Suprapubic skin (tissue), 4 donors: Measurements from ENCODE around the gene OSBPL6. TPM values are rescaled to one million over a fixed set of nuclear protein-coding genes. Genes with fewer than 3 reads are reported as not detected.
A peak's percentile ranks its signal among the peaks of the same experiment; 100 is the strongest.
"Not testable (repeated sequence)": the region's sequence is repeated elsewhere in the genome, so short reads cannot be mapped to it uniquely, and the experiment has no call there.

ENCODE experiments used
- DNase-seq, 2 donors: peaks; one replicate each; pipeline ENCODE4 v3.0.0-alpha.2; 2019; ENCODE audit warnings: low spot score in 2 of 2
- H3K27ac ChIP-seq: fragments of 200-600 bp; sonication (generic); one replicate; pipeline ENCODE4 v1.5.1; 2019
- H3K27me3 ChIP-seq: fragments of 200-600 bp; sonication (generic); one replicate; pipeline ENCODE4 v1.5.1; 2019
- H3K36me3 ChIP-seq: fragments of 200-600 bp; sonication (generic); one replicate; pipeline ENCODE4 v1.5.1; 2019
- H3K4me1 ChIP-seq: fragments of 200-600 bp; sonication (generic); one replicate; pipeline ENCODE4 v1.5.1; 2019
- H3K4me3 ChIP-seq: fragments of 200-600 bp; sonication (generic); one replicate; pipeline ENCODE4 v1.5.1; 2019; ENCODE audit warnings: mild to moderate bottlenecking
- H3K9me3 ChIP-seq: fragments of 200-600 bp; sonication (generic); one replicate; pipeline ENCODE4 v1.5.1; 2019
- CTCF ChIP-seq, 2 donors: fragments of 200-600 bp in 1 of 2; fragments of 450-650 bp in 1 of 2; sonication (generic) in 1 of 2; IDR thresholded peaks; one replicate each; pipeline ENCODE4 v1.5.1; 2016 to 2019; ENCODE audit warnings: antibody characterized with exemption in 2 of 2, mild to moderate bottlenecking in 1 of 2, moderate library complexity in 1 of 2
- EP300 ChIP-seq: sonication (generic); formaldehyde crosslinking; IDR thresholded peaks from one replicate; pipeline ENCODE4 v1.6.1; 2017; ENCODE audit warnings: antibody characterized with exemption
- POLR2A ChIP-seq, 2 donors: fragments of 450-650 bp; IDR thresholded peaks; one replicate each; pipeline ENCODE4 v1.6.1; 2017; ENCODE audit warnings: antibody characterized with exemption in 2 of 2, mild to moderate bottlenecking in 2 of 2, moderate library complexity in 2 of 2
- POLR2AphosphoS5 ChIP-seq, 3 donors: sonication (generic); formaldehyde crosslinking; IDR thresholded peaks; one replicate each; pipeline ENCODE4 v1.6.1; 2017; ENCODE audit warnings: antibody characterized with exemption in 3 of 3
- WGBS: methylation state at CpG from one replicate; pipeline ENCODE4 v1.1.5; 2018; 5-methylcytosine and 5-hydroxymethylcytosine counted together
- total RNA-seq, 4 donors: library from RNA; depleted of rRNA; stranded (reverse); fragments of >200 nt; gene quantifications; one replicate each; pipeline ENCODE4 v1.1.0, GENCODE V29; 2016

OSBPL6 gene
- total RNA-seq, 4 donors from 2014 or later, result 19.5 to 30.9 (median 23.9) TPM

GRCh38 chr2:178409261-178409660 is 214.9 kb downstream of the OSBPL6 start:
- Histone ChIP-seq H3K4me3 (no peak overlapping the region), H3K9me3 (no peaks in the 10 kb centered on the region), H3K27me3 (no peaks in the 10 kb centered on the region), H3K4me1 (peaks cover 8% of the 10 kb centered on the region), H3K36me3 (no peaks in the 10 kb centered on the region), H3K27ac (no peak overlapping the region)
- no peak for DNase-seq
- WGBS, result 63% methylated on average over 5 of the region's 5 CpGs
- TF ChIP-seq EP300 (no peak), POLR2AphosphoS5 (IDR thresholded peaks at IDR 0.05) (no peak), POLR2A (IDR thresholded peaks at IDR 0.05) (no peak), CTCF (IDR thresholded peaks at IDR 0.05) (no peak)

DNA sequence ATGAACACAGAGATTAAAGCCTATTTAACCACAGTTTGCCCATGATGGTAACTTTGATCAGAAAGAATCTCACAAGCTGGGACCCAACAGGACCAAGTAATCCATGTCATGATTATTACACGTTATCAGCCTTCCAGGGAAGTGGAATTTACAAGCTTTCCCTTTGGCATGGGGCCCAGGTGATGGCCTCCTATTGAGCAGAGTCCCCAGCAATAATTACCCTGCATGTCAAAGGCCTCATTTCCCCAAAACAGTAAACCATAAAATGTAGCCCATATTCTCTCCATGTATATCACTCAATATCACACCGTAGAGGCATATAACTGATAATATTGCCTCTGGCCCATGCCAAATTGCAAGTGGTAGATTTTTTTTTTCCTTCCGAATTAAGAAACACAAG is 217.7 kb downstream of the OSBPL6 start:
- Histone ChIP-seq H3K4me3 (no peak overlapping the region), H3K9me3 (no peaks in the 10 kb centered on the region), H3K36me3 (no peaks in the 10 kb centered on the region), H3K27me3 (no peaks in the 10 kb centered on the region), H3K27ac (no peak overlapping the region), H3K4me1 (peaks cover 17% of the 10 kb centered on the region)
- 82% methylated on average over 3 of the region's 3 CpGs for WGBS
- no peak for DNase-seq
- TF ChIP-seq POLR2A (IDR thresholded peaks at IDR 0.05) (no peak), POLR2AphosphoS5 (IDR thresholded peaks at IDR 0.05) (no peak), CTCF (IDR thresholded peaks at IDR 0.05) (no peak), EP300 (no peak)

DNA sequence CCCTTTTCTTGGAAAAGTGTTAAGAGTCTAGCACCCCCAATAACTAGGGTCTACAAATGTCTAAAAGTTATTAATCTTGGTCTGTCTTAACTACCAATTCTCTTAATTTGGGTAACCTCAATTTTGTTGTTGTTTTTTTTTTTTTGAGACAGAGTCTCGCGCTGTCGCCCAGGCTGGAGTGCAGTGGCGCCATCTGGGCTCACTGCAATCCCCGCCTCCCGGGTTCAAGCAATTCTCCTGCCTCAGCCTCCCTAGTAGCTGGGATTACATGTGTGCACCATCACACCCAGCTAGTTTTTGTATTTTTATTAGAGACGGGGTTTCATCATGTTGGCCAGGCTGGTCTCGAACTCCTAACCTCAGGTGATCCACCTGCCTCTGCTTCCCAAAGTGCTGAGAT is 218.1 kb downstream of the OSBPL6 start:
- DNase-seq, H3K4me3 ChIP-seq: not testable (repeated sequence)
- WGBS, result 94% methylated on average over 8 of the region's 8 CpGs

GRCh38 chr2:178413472-178414265 is 219.4 kb downstream of the OSBPL6 start:
- TF ChIP-seq EP300, result no peak
- no peak for TF ChIP-seq CTCF (IDR thresholded peaks at IDR 0.05)
- TF ChIP-seq POLR2AphosphoS5 (IDR thresholded peaks at IDR 0.05), result no peak
- no peak for TF ChIP-seq POLR2A (IDR thresholded peaks at IDR 0.05)
- Histone ChIP-seq H3K4me1 (peaks cover 21% of the 10 kb centered on the region), H3K36me3 (no peaks in the 10 kb centered on the region), H3K27me3 (no peaks in the 10 kb centered on the region), H3K9me3 (no peaks in the 10 kb centered on the region), H3K4me3 (peak overlapping the region; percentile 80), H3K27ac (peak overlapping the region; percentile 94)
- under 1% methylated on average over 45 of the region's 45 CpGs for WGBS
- peak; percentile 80 to 87 for DNase-seq

More for the DNA sequence above, 218.1 kb downstream of the OSBPL6 start:
- not testable (repeated sequence) for H3K9me3 ChIP-seq, H3K27ac ChIP-seq, H3K36me3 ChIP-seq, H3K27me3 ChIP-seq
- peaks cover 17% of the 10 kb centered on the region for H3K4me1 ChIP-seq

DNA sequence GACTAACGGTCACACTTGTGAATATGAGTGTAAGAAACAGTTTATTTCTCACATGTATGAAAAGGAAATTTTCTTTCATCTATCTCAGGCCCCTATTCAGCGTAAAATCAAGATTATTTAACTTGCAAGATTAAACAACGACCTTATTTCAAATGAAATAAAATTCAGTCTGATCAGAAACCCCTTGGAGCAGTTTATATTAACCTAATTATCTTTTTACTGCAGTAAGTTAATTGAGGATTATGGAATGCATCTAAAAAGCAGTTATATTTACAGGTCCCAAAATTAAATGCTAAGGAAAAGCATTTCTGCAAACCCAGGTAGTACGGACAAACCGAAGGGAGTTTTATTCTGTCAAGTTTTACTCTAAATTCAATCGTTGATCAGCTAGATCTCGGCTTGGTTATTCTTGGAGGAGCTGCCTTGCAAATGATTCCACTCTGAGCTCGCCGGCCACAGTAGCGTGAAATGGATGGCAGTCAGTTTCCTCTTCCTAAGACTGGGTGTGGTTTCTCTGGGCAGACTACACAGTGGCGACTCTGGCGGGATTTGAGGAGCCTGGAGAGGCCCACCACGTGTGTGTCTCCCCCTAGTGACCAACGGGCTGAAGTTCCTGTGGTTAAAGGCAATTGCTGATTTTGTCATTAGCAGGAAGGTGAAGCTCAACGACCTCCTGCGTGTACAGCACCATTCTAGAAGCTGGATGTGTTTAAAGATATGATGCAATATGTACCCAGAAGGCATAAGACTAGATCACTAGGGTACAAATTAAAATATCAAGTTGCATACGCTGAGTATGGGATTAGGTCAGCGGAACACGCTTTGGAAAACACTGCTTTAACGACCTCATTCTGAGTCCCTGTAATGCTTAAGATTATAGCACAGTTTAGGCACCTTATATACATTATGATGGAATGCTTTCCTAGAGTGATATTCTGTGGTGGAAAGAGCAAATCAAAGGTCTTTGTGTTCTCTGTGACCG is 220.2 kb downstream of the OSBPL6 start:
- H3K27me3 ChIP-seq, result no peaks in the 10 kb centered on the region
- no peaks in the 10 kb centered on the region for H3K9me3 ChIP-seq
- TF ChIP-seq CTCF (IDR thresholded peaks at IDR 0.05) (peak; percentile 46 to 88), POLR2AphosphoS5 (IDR thresholded peaks at IDR 0.05) (no peak)
- H3K36me3 ChIP-seq, result no peaks in the 10 kb centered on the region
- H3K4me1 ChIP-seq, result peaks cover 21% of the 10 kb centered on the region
- WGBS, result 9% methylated on average over 21 of the region's 21 CpGs
- DNase-seq, result peak; percentile 91 to 94
- H3K27ac ChIP-seq, result peak overlapping the region; percentile 94
- peak overlapping the region; percentile 80 for H3K4me3 ChIP-seq
